ENCODE data around the gene MTX1. TPM values are rescaled to one million over a fixed set of nuclear protein-coding genes. Genes with fewer than 3 reads are reported as not detected.

Gene MTX1
- total and polyA plus RNA-seq, 2 donors (not counting 1 experiment from before 2014, with no cell fraction given): 42.2 to 46.6 TPM

DNA sequence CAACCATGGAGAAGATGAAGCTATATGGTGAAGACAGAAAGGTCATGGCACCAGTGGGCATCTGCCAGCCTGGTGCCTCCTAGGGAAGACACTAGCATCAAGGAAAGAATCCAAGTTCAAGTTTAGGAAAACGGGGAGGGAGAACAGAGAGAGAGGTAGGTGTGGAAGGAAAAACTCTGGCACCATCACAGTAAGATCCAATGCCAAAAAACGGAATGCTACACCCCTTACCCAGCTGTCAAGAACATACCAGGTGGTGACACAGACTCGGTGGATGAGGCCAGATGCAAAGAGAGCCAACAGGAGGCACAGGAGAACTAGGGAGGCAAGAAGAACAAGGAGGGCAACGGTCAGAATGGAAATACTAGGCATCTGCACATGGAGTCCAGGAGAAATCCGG, 39.0 kb upstream of the MTX1 start:
- Histone ChIP-seq H3K4me2 (ENCODE audit: extremely low read depth, insufficient read depth, low read length) (no peak overlapping the region), H3K9me3 (ENCODE audit: control insufficient read depth, insufficient read depth, low read depth, low read length) (no peaks in the 10 kb centered on the region)

DNA sequence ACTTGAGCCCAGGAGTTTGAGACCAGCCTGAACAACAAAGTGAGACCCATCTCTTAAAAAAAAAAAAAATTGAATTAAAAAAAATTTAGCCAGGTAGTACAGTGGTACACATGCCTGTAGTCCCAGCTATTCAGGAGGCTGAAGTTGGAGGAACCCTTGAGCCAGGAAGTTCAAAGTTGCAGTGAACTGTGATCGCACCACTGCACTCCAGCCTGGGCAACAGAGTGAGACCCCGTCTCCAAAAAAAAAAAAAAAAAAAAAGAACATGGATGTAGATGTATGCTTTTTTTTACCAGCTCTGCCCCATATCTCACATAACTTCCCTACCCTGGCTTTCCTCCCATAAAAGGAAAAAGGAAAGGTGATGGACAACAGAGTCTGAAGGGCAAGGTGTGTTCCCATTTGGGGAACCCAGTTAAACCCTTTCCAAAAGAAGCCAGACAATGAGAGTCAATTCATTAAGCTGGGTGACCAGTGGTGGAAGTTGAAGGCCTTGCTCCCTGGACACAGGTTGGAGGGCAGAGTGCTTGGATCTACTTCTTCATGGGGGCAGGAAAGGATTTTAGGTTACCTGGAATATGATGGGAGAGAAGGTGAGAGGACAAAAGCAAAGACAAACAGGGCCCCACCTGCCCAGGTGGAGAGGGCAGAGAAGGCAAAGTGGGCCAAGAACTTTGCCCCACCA, 38.3 kb upstream of the MTX1 start:
- H4K20me1 ChIP-seq (ENCODE audit: control insufficient read depth, extremely low read depth, insufficient read depth, low read length): no peaks in the 10 kb centered on the region
- peaks cover 2% of the 10 kb centered on the region for H3K36me3 ChIP-seq (ENCODE audit: control insufficient read depth, insufficient read depth, low read length)
- TF ChIP-seq EZH2 (IDR thresholded peaks at IDR 0.05; ENCODE audit: low read length, missing control alignments): no peak
- TF ChIP-seq, protein P1, sequence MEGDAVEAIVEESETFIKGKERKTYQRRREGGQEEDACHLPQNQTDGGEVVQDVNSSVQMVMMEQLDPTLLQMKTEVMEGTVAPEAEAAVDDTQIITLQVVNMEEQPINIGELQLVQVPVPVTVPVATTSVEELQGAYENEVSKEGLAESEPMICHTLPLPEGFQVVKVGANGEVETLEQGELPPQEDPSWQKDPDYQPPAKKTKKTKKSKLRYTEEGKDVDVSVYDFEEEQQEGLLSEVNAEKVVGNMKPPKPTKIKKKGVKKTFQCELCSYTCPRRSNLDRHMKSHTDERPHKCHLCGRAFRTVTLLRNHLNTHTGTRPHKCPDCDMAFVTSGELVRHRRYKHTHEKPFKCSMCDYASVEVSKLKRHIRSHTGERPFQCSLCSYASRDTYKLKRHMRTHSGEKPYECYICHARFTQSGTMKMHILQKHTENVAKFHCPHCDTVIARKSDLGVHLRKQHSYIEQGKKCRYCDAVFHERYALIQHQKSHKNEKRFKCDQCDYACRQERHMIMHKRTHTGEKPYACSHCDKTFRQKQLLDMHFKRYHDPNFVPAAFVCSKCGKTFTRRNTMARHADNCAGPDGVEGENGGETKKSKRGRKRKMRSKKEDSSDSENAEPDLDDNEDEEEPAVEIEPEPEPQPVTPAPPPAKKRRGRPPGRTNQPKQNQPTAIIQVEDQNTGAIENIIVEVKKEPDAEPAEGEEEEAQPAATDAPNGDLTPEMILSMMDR (conservative IDR thresholded peaks at IDR 0.05 in 1 of 2, IDR thresholded peaks at IDR 0.05 in 1 of 2; ENCODE audit: low read depth in 1 of 2, low read length in 2 of 2): no peak
- no peak overlapping the region for H3K9ac ChIP-seq (ENCODE audit: insufficient read depth, low read length)
- H3K4me1 ChIP-seq (ENCODE audit: control insufficient read depth, extremely low read depth, insufficient read depth, low read length): peaks cover 12% of the 10 kb centered on the region
- H3K4me3 ChIP-seq (replicated peaks in 1 of 4; ENCODE audit: control extremely low read depth in 1 of 4, insufficient read depth in 1 of 4, low read depth in 3 of 4, low read length in 4 of 4): no peak overlapping the region
- H2AFZ ChIP-seq (ENCODE audit: low read length): no peak overlapping the region
- DNase-seq (ENCODE audit: low read depth in 2 of 2): no peak
- H3K27ac ChIP-seq (ENCODE audit: insufficient read depth, low read length): no peak overlapping the region
- H3K9me3 ChIP-seq (ENCODE audit: control insufficient read depth, insufficient read depth, low read depth, low read length): no peaks in the 10 kb centered on the region
- H3K27me3 ChIP-seq (ENCODE audit: control insufficient read depth, insufficient read depth, low read length): peaks cover 3% of the 10 kb centered on the region
- no peak overlapping the region for H3K4me2 ChIP-seq (ENCODE audit: extremely low read depth, insufficient read depth, low read length)
- H3K79me2 ChIP-seq (ENCODE audit: control insufficient read depth, insufficient read depth, low read length): peaks cover 11% of the 10 kb centered on the region

More for the DNA sequence above, 39.0 kb upstream of the MTX1 start:
- H3K79me2 ChIP-seq (ENCODE audit: control insufficient read depth, insufficient read depth, low read length): peaks cover 11% of the 10 kb centered on the region
- no peaks in the 10 kb centered on the region for H4K20me1 ChIP-seq (ENCODE audit: control insufficient read depth, extremely low read depth, insufficient read depth, low read length)
- H3K4me1 ChIP-seq (ENCODE audit: control insufficient read depth, extremely low read depth, insufficient read depth, low read length): peaks cover 8% of the 10 kb centered on the region
- no peak overlapping the region for H3K4me3 ChIP-seq (replicated peaks in 1 of 4; ENCODE audit: control extremely low read depth in 1 of 4, insufficient read depth in 1 of 4, low read depth in 3 of 4, low read length in 4 of 4)
- H3K36me3 ChIP-seq (ENCODE audit: control insufficient read depth, insufficient read depth, low read length): peaks cover 2% of the 10 kb centered on the region
- H3K27ac ChIP-seq (ENCODE audit: insufficient read depth, low read length): no peak overlapping the region
- H2AFZ ChIP-seq (ENCODE audit: low read length): no peak overlapping the region
- TF ChIP-seq EZH2 (IDR thresholded peaks at IDR 0.05; ENCODE audit: low read length, missing control alignments): no peak
- TF ChIP-seq, protein P1 (conservative IDR thresholded peaks at IDR 0.05 in 1 of 2, IDR thresholded peaks at IDR 0.05 in 1 of 2; ENCODE audit: low read depth in 1 of 2, low read length in 2 of 2): no peak
- no peak for DNase-seq (ENCODE audit: low read depth in 2 of 2)
- peaks cover 3% of the 10 kb centered on the region for H3K27me3 ChIP-seq (ENCODE audit: control insufficient read depth, insufficient read depth, low read length)
- H3K9ac ChIP-seq (ENCODE audit: insufficient read depth, low read length): no peak overlapping the region

GRCh38 chr1:155170806-155171205, 37.7 kb upstream of the MTX1 start:
- Histone ChIP-seq H3K27me3 (ENCODE audit: control insufficient read depth, insufficient read depth, low read length) (peaks cover 3% of the 10 kb centered on the region), H3K4me1 (ENCODE audit: control insufficient read depth, extremely low read depth, insufficient read depth, low read length) (peaks cover 12% of the 10 kb centered on the region), H3K36me3 (ENCODE audit: control insufficient read depth, insufficient read depth, low read length) (peaks cover 2% of the 10 kb centered on the region), H3K79me2 (ENCODE audit: control insufficient read depth, insufficient read depth, low read length) (peaks cover 11% of the 10 kb centered on the region), H3K9me3 (ENCODE audit: control insufficient read depth, insufficient read depth, low read depth, low read length) (no peaks in the 10 kb centered on the region), H2AFZ (ENCODE audit: low read length) (no peak overlapping the region), H3K4me3 (replicated peaks in 1 of 4; ENCODE audit: control extremely low read depth in 1 of 4, insufficient read depth in 1 of 4, low read depth in 3 of 4, low read length in 4 of 4) (no peak overlapping the region), H3K4me2 (ENCODE audit: extremely low read depth, insufficient read depth, low read length) (no peak overlapping the region), H3K9ac (ENCODE audit: insufficient read depth, low read length) (no peak overlapping the region), H3K27ac (ENCODE audit: insufficient read depth, low read length) (no peak overlapping the region), H4K20me1 (ENCODE audit: control insufficient read depth, extremely low read depth, insufficient read depth, low read length) (no peaks in the 10 kb centered on the region)
- TF ChIP-seq, protein P1 (conservative IDR thresholded peaks at IDR 0.05 in 1 of 2, IDR thresholded peaks at IDR 0.05 in 1 of 2; ENCODE audit: low read depth in 1 of 2, low read length in 2 of 2): no peak
- no peak for TF ChIP-seq EZH2 (IDR thresholded peaks at IDR 0.05; ENCODE audit: low read length, missing control alignments)
- DNase-seq (ENCODE audit: low read depth in 2 of 2): no peak
